ENCODE measurements around the gene RNF212.

The RNF212 gene

DNA sequence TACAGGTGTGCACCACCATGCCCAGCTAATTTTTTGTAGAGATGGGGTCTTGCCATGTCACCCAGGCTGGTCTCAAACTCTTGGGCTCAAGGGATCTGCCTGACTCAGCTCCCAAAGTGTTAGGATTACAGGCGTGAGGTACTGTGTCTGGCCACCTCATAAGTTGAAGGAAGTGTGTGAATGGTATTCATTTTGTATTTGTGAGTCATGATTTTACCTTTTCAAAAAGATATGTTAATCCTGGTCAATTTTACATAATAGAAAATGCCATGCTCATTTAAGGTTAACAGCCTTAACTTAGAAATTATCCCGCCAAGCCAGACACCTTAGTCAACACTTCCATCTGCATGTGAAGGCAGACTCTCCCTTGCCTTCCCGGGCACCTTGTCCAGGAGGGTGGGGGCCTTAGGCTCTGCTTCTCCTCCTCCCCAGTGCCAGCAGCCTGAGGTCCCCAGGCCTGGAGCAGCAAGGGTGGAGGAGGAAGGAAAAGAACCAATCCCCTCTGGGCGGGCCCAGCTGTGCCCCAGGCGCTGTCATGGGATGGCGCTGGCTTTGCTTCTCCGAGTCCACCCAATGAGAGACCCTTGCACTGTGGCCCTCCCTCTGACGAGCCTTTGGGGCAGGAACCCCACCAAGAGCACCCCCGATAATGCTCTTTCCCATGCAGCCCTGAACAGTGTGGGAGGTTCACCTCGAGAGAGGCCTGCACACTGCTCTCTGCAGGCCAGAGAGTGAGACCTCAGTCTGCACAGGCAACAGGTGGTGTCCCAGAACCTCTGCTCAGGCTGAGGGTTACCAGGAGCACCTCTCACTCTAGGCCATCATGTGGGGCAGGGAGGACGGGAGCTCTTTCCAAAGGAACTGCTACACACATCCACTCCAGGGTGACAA is 37.3 kb downstream of the RNF212 start:
- TF ChIP-seq GATA2 (IDR thresholded peaks at IDR 0.05; ENCODE audit: low read depth, low read length) (no peak), GATA3 (IDR thresholded peaks at IDR 0.05; ENCODE audit: low read depth, low read length) (no peak)

DNA sequence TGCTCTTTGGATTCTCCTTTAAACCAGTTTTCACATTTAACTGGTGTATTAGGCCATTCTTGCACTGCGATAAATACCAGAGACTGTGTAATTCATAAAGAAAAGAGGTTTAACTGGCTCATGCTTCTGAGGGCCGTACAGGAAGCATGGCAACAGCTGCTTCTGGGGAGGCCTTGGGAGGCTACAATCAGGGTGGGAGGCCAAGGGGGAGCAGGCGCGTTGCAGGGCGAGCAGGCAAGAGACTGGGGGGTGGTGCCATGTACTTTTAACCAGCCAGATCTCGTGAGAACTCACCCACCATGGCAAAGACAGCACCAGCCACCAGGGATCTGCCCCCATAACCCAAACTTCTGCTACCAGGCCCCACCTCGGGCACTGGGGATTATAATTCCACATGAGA is 38.1 kb downstream of the RNF212 start:
- TF ChIP-seq GATA3 (IDR thresholded peaks at IDR 0.05; ENCODE audit: low read depth, low read length) (no peak), GATA2 (IDR thresholded peaks at IDR 0.05; ENCODE audit: low read depth, low read length) (no peak)

DNA sequence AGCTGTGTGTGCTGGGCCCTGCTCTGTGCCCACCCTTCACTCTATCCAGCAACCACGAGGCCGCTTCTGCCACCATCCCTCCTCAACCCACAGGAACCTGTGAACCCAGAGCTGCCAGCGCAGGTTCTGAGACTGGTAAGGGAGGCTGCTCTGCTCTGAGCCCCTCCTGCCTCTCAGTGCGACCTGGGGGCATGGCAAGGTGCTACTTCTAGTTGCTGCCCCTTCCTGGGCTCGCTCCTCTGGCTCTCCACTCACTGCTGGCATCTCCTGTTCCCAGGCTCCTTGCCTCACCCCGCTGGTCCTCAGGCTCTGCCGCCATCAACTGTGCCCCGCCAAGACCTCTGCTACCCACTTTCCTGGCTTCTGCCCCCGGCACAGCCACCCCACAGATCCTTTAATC is 39.3 kb downstream of the RNF212 start:
- TF ChIP-seq GATA3 (IDR thresholded peaks at IDR 0.05; ENCODE audit: low read depth, low read length) (no peak), GATA2 (IDR thresholded peaks at IDR 0.05; ENCODE audit: low read depth, low read length) (no peak)

DNA sequence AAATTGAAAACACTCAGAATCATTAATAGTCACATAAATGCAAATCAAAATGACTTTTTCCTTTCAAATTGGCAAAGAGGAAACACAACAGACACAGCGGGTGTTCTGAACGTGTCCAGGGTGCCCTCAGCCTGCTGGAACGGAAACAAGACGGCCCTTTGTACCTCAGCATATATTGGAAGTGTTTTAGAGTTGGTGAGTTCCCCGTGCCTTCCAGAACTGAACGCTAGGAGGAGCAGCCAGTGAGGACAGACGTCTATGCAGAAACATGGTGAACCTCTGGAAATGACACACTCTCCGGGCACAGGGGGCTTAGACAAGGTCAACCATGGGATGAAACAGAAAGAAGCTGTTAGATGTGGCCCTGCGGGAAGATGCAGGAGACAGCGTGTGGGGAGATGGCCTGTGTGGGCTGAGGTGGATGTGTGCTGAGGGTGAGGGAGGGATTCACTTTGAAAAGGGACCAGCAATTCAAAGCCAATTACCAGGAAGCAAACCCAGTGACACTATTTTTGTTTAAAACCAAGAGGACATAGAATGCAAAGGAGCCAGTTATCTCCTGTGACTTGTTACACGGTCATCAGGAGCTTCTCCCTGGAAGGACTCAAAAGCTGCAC is 40.4 kb downstream of the RNF212 start:
- TF ChIP-seq GATA2 (IDR thresholded peaks at IDR 0.05; ENCODE audit: low read depth, low read length) (no peak), GATA3 (IDR thresholded peaks at IDR 0.05; ENCODE audit: low read depth, low read length) (no peak)

DNA sequence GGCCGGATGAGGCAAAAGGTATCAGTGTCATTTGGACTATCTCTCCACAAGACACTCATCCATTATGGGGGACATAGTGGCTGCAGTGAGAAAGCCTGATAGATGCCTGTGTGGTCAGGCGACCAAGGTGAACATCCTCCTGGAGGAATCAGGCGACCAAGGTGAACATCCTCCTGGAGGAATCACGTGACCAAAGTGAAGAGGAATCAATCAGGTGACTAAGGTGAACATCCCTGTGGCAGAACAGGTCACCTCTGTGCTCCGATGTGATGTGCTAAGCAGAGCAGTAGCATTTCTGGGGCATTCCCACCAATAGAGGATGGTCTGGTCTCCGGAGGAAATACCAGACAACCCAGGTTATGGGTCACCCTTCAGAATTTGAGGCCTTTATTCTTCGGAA is 44.0 kb downstream of the RNF212 start:
- no peak for TF ChIP-seq GATA3 (IDR thresholded peaks at IDR 0.05; ENCODE audit: low read depth, low read length)
- TF ChIP-seq GATA2 (IDR thresholded peaks at IDR 0.05; ENCODE audit: low read depth, low read length): no peak

DNA sequence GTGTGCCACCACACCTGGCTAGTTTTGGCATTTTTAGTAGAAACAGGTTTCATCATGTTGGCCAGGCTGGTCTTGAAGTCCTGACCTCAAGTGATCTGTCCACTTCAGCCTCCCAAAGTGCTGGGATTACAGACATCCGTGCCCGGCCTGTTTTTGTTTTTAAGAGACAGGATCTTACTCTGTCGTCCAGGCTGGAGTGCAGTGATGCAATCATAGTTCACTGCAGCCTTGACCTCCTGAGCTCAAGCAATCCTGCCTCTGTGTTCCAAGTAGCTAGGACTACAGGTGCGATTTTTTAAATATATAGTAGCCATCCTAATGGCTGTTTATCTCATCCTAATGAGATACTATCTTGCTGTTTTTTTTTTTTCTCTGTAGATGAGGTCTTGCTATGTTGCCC is 47.6 kb downstream of the RNF212 start:
- no peak for TF ChIP-seq GATA3 (IDR thresholded peaks at IDR 0.05; ENCODE audit: low read depth, low read length)
- TF ChIP-seq GATA2 (IDR thresholded peaks at IDR 0.05; ENCODE audit: low read depth, low read length): no peak

DNA sequence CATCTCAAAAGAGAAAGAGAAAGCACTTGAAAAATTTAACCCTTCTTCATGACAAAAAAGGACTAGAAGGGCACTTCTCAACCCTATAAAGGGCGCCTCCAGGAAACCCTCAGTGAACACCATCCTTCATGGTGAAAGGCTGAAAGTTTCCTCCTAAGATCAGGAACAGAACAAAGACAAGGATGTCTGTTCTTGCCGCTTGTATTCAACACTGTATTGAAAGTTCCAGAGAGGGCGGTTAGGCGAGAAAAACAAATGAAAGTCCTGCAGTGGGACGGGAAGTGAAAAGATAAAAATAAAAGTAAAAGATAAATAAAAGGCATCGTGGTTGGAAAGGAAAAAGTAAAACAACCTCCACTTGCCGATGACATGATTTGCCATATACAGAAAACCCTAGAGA is 50.9 kb downstream of the RNF212 start:
- TF ChIP-seq GATA2 (IDR thresholded peaks at IDR 0.05; ENCODE audit: low read depth, low read length) (no peak), GATA3 (IDR thresholded peaks at IDR 0.05; ENCODE audit: low read depth, low read length) (no peak)

DNA sequence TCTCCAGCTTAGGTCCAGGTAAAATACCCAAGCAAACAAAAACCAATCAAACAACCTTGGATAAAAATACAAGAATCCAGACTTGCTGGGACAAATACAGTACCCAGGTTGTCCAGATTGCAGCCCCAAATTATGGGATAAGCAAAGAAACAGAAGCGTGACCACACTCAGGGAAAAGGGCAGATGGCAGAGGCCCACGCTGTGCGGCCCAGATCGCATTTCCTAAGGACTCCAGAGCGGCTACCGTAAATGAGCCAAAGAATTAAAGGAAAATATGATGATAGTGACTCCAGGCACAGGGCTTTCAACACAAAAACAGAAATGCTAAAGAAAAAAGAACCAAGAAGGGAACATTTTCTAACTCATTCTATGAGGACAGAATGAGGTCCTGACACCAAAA is 51.6 kb downstream of the RNF212 start:
- TF ChIP-seq GATA2 (IDR thresholded peaks at IDR 0.05; ENCODE audit: low read depth, low read length) (no peak), GATA3 (IDR thresholded peaks at IDR 0.05; ENCODE audit: low read depth, low read length) (no peak)

DNA sequence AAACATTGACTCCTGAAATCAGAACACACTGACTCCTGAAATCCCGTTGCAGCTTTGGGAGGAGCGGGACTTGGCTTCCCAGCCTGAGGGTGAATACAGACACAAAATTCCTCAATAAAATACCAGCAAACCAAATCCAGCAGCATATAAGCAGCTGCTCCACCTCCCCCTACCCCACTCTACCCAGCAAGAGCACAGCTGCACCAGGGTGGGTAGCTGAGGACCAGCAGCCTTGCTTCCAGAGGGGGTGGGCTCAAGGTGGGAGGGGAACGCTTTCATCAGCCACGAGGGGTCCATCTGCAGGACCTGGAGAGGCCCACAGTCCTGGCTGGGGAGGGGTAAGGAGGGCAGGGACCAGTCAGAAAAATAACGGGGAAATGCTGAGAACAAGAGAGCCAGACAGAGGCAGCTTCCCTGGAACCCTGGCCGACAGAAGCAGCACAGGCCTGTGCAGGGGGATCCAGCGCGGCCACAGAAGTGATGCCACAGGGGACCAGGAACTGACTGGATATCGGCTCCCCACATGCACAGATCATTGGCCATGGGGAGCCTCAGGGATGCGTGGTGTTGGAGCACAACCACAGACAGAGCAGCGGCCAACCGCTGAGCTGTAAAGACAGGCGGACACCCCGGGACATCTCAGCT is 52.2 kb downstream of the RNF212 start:
- TF ChIP-seq GATA2 (IDR thresholded peaks at IDR 0.05; ENCODE audit: low read depth, low read length): no peak
- no peak for TF ChIP-seq GATA3 (IDR thresholded peaks at IDR 0.05; ENCODE audit: low read depth, low read length)

DNA sequence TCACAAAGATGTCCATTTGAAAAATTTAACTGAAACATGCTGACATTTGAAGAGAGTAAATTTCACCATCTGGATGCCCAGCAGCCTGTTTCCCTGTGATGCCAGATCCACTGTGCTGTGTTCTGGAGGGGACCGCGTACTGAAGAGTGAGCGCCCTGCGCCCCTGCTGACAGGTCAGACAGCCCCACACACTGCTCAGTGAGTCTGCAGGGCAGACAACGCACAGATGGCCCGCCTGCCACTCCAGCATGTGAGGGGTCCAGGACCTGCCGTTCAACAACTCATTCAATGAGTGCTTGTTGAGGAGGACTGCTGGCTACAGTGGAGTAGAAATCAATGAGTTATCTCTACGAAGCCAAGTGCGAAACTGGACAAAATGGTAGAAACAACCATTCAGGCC is 52.7 kb downstream of the RNF212 start:
- TF ChIP-seq GATA2 (IDR thresholded peaks at IDR 0.05; ENCODE audit: low read depth, low read length) (no peak), GATA3 (IDR thresholded peaks at IDR 0.05; ENCODE audit: low read depth, low read length) (no peak)

DNA sequence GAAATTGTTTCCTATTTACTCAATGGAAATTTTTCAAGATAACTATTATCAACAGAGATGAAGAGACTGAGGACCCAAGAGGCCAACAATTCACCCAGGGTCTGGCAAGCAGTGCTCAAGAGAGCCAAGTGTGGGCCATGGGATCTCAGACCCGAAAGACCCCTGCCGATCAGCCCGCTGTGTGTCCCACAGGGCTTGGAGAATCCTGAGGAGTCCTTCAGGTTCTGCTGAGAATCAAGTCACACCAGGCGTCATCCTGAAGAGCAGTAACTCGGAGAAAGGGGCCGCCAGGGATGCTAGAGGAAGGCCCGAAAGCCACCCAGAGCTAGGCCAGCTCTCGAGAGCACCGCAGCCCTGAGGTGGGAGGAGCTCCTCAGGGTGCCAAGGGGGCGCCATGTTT is 53.2 kb downstream of the RNF212 start:
- no peak for TF ChIP-seq GATA2 (IDR thresholded peaks at IDR 0.05; ENCODE audit: low read depth, low read length)
- no peak for TF ChIP-seq GATA3 (IDR thresholded peaks at IDR 0.05; ENCODE audit: low read depth, low read length)

DNA sequence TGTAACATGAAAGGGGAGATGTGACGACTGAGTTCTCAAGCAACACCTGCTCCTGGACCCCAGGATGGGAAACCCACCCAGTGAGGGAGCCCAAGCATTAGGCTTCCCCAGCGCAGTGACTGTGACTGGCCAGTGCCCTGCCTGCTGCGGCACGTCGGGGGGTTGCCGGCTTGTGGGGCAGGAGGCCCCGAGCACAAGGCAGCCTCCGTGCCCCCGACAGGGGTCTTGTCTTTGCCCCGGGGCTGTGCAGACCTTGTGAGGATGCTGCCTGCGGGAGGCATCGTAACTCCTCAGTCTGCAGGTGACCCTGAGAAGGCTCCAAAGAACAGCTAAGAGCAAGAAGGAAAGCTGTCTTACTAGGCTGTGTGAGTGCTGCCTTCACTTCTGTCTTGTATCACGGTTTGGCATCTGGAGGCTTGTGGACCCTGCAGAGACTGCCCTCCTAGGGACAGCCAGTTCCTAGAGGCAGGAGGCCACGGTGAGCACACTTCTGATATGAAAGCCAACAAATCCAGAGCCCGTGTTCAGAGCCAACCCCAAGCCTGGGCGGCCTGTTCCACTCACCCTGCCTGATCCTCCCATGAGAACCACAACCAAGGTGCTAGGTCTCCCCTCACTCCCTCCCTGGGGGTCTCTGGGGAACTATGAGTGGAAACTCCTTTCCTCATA is 54.2 kb downstream of the RNF212 start:
- no peak for TF ChIP-seq GATA3 (IDR thresholded peaks at IDR 0.05; ENCODE audit: low read depth, low read length)
- TF ChIP-seq GATA2 (IDR thresholded peaks at IDR 0.05; ENCODE audit: low read depth, low read length): no peak

DNA sequence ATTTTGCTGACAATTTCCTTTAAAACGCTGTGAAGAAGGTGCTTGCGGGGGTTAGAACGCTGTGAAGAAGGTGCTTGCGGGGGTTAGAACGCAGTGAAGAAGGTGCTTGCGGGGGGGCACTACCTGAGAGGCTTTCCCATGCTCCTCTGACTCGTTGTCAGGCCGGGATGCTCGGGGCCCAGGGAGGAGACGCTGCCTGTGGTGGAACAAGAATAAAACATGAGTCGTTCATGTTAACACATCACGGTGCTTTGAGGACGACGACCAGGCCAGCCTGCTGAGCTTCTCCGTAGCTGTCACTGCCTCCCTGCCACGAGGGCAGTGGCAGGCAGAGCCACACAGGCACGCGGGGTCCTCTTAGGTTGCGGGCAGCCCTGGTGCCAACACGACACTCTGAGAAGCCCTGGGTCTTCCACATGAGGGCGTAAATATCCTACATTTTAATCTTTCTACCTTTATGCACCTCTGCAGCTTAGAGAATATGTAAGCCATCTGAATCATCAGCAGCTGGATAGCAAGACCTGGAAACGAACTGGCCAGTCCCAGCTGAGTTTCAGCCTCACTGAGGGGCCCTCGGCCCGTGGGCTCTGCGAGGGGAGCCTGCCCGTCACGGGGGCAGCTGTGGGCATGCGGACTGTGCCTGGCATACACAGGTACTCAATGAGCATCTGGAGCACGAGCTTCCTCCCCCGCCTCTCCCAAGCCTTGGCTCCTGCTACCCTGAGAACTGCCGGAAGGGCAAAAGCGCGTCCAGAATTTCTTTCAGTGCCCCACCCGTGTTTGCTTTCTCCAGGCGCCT is 55.0 kb downstream of the RNF212 start:
- TF ChIP-seq GATA2 (IDR thresholded peaks at IDR 0.05; ENCODE audit: low read depth, low read length): no peak
- no peak for TF ChIP-seq GATA3 (IDR thresholded peaks at IDR 0.05; ENCODE audit: low read depth, low read length)

DNA sequence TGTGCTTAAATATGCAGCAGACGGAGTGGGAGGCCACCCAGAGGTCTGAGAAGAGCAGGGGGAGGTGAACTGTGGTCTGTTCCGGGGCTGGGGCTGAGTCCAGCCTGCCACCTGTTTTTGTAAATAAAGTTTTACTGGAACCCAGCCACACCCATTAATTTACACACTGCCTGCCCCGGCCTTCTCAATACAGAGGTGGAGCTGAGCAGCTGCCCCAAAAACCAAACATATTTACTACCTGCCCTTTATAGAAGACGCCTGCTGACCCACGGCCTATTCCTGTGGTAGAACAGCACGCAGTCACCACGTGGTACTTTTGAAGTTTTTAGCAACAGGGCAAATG is 56.0 kb downstream of the RNF212 start:
- TF ChIP-seq GATA2 (IDR thresholded peaks at IDR 0.05; ENCODE audit: low read depth, low read length) (no peak), GATA3 (IDR thresholded peaks at IDR 0.05; ENCODE audit: low read depth, low read length) (no peak)
